Measurements from ENCODE around the gene EPB41L4A.
"Not testable (repeated sequence)": the region's sequence is repeated elsewhere in the genome, so short reads cannot be mapped to it uniquely, and the experiment has no call there.

EPB41L4A gene

GRCh38 chr5:112247960-112248359 is 171.1 kb downstream of the EPB41L4A start:
- DNase-seq, result no peak

GRCh38 chr5:112245656-112246055 is 173.4 kb downstream of the EPB41L4A start:
- DNase-seq, result no peak

- no peak for DNase-seq
Observed at GRCh38 chr5:112239996-112240395, 179.1 kb downstream of the EPB41L4A start.

GRCh38 chr5:112238473-112238872 is 180.6 kb downstream of the EPB41L4A start:
- no peak for DNase-seq

DNA sequence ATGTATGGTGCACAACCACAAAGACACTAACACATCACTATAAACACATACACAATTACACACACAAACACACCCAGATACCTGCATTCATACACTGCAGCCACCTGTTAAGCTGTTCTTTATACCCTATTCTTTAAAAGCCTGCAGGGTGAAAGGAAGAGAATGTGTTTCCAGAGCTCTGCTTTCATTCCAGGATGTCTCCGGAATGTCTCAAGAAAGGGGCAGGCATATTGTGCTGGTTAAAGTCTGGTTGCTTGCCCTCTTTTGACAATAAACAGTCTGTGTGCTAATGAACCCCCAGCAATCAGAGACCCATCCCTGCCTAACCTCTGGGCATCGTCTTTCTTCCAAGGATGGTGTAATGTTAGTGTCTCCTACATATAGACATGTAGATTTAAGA is 181.6 kb downstream of the EPB41L4A start:
- DNase-seq, result no peak

GRCh38 chr5:112234000-112234399 is 185.1 kb downstream of the EPB41L4A start:
- no peak for DNase-seq

DNA sequence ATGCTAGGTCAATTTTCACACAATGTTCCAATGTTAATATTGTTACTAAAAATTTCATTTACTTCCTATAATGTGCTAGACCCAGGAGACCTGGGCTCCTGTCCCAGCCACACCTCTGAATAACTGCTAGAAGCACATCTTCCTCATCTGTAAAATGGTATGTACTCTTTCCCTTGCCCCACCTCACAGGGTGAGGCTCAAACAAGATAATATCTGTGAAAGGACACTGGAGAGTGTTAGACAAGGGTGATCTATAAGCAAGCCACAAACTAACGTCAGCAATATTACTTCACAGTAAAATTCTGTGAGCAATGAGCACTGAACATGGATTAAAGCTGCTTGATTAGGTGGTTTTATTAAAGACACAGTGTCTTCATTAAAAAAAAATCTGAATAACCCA is 186.4 kb downstream of the EPB41L4A start:
- no peak for DNase-seq

DNA sequence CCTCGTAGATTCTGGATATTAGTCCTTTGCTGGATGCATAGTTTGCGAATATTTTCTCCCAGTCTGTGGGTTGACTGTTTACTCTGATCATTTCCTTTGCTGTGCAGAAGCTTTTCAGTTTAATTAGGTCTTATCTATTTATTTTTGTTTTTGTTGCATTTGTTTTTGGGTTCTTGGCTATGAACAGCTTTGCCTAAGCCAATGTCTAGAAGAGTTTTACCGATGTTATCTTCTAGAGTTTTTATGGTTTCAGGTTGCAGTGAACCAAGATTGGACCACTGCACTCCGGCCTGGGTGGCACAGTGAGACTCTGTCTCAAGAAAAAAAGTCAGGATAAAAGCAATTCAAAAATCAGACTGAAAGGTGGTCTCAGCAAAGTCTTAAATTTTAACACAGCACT is 188.5 kb downstream of the EPB41L4A start:
- DNase-seq, result no peak

GRCh38 chr5:112228667-112229066 is 190.4 kb downstream of the EPB41L4A start:
- no peak for DNase-seq

DNA sequence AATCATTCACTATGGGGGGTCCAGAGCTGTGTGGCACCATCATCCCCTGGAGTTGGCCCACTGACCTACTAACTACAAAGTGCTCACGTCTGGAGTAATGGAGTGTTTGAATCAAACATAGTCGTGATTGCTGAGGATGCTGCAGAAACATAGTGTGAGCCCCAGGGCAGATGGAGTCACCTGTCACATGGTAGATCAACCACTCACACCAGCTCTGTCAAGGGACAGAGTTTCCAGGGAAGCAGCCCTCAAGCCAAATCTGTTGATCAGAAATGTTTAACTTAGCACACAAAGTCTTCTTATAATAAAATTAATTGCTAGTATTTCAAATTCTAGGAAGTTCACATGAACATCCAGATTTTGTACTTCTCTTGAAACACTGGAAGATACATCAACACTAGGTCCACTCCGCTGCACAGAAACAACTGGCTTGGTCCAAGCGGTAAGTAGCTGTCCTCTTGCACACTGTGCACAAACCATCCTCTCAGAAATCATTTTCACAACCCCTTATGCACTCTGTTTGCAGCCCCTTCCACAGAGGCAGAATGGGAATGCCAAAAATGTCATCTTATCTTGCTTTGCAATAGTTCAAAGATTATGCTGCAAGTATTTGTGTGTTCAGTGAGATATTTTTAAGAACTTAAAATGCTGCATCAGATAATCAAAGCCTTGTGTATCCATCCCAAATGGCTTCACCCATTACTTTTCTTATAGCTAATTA is 191.0 kb downstream of the EPB41L4A start:
- no peak for DNase-seq

- no peak for DNase-seq
Observed at GRCh38 chr5:112226215-112226614, 192.9 kb downstream of the EPB41L4A start.

GRCh38 chr5:112222997-112223396 is 196.1 kb downstream of the EPB41L4A start:
- not testable (repeated sequence) for DNase-seq

DNA sequence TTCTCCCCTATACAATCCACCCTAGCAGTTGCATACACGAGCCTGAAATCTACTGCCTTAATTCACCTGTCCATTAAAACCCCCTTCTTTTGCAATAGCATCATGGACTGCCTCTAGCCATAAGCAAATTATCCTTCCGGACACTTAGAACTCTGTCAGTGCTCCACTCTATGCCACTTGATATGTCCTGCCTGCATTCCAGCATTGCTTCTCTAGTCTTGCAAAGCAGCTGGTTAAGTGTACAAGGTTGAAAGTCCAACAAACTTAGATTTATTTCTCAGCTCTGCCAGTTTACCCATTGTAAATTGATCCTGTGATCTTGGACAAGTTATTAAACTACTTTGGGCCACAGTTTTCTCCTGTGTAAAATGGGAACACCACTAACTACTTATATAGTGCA is 197.9 kb downstream of the EPB41L4A start:
- DNase-seq, result no peak

- no peak for DNase-seq
Observed at GRCh38 chr5:112219000-112219399, 200.1 kb downstream of the EPB41L4A start.

- DNase-seq, result no peak
Observed at GRCh38 chr5:112217843-112218579, 201.1 kb downstream of the EPB41L4A start.

DNA sequence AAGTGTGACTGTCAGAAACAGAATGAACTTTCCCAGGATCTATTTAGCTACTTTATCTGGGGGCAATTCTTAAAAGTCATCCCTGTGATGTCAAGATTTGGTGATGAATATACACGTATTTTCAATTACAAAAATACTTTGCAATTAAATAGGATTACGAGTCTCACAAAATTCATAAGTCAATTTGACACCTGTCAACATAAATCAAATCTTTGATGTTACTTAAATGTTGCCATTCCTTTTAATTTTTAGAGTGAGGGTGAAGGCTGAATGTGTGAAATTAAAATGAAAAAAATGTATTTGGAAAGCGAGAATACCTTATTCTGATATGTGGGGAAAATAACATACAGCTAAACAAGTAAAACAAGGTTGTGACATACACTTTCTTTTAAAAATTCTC is 202.9 kb downstream of the EPB41L4A start:
- no peak for DNase-seq

DNA sequence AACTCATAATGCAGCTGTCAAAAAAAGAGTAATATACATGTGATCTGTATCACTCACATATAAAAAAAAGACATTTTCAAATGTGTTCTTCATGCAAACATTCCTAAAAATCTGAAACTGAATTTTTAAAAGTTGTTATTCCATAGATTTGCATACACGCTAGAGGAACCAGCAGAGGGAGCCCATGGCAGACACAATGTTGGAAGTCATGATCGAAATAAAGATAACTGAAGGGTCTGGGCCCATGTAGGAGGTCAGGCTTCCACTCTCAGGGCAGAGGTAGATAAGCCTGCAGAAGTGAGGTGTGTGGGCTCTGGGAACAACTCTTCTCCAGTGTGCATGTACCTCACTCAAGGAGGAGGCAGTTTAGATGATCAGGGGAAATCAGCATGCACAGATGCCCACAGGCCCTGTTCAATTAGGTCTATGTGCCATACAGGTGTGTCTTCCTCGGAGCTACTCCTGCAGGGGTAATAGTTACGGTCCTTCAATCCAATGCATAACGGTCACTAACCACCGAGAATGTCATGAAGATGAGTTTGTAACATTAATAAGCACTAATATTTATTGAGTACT is 208.6 kb downstream of the EPB41L4A start:
- peak; percentile 5 for DNase-seq

- no peak for DNase-seq
Observed at GRCh38 chr5:112208699-112209615, 210.1 kb downstream of the EPB41L4A start.

DNA sequence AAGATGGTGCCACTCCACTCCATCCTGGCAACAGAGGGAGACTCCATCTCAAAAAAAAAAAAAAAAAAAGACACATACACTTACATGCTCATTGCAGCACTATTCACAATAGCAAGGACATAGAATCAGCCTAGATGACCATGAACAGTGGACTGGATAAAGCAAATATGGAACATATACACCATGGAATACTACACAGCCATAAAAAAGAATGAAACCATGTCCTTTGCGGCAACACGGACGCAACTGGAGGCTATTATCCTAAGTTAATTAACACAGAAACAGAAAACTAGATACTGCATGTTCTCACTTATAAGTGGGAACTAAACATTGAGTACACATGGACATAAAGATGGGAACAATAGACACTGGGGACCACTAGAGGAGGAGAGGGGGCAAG is 210.9 kb downstream of the EPB41L4A start:
- not testable (repeated sequence) for DNase-seq

GRCh38 chr5:112205846-112206245 is 213.2 kb downstream of the EPB41L4A start:
- DNase-seq, result no peak

DNA sequence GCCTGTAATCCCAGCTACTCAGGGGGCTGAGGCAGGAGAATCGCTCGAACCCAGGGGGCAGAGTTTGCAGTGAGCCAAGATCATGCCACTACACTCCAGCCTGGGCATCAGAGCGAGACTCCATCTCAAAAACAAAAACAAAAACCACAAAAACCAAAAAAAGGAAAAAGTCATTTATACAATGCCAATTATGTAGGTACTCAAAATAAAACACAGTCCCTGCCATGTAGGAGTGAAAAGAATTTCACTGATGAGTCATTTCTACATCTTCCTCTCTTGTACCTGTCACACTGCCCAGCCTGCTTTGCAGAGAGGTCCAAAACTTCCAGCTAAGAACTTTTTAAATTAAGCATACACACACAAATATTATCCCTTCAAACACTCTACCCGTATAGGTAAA is 215.8 kb downstream of the EPB41L4A start:
- DNase-seq, result no peak

- DNase-seq, result no peak
Observed at GRCh38 chr5:112202694-112203093, 216.4 kb downstream of the EPB41L4A start.

DNA sequence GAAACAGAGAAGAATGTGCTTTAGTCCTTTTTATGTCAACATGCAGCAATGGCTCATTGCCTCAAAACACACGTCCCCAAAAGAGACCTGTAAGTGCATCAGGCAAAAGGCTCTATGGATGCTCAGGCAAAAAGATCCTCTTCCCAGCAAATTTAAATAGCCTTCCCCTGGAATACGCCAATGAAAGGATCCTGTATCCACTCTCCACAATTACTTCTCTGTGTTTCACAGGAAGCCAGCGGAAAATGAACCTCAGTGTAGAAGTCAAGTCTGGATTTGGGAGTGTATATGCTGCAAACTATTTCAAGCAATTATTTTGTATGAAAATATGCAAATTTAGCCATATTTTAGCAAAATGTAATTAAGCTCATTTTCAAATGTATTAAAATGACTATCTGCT is 217.9 kb downstream of the EPB41L4A start:
- no peak for DNase-seq

Data from NCI-H2227 treated with DMSO at 0.1 percent for 48 hours (cell line).